Measurements from ENCODE around the gene IDUA.

IDUA gene

GRCh38 chr4:986428-986878 is 391 bp upstream of the IDUA start:
- TF ChIP-seq CTCF (IDR thresholded peaks at IDR 0.05; ENCODE audit: low read depth, low read length), result no peak
- peak overlapping the region; percentile 63 to 66 for H3K4me3 ChIP-seq (replicated peaks in 1 of 2; ENCODE audit: low read depth in 2 of 2, low read length in 2 of 2)
- DNase-seq (ENCODE audit: low read depth in 2 of 2), result peak; percentile 20 to 39

- no peak for TF ChIP-seq CTCF (IDR thresholded peaks at IDR 0.05; ENCODE audit: low read depth, low read length)
- H3K4me3 ChIP-seq (replicated peaks in 1 of 2; ENCODE audit: low read depth in 2 of 2, low read length in 2 of 2), result peak overlapping the region; percentile 63 to 66
- peak; percentile 42 to 61 for DNase-seq (ENCODE audit: low read depth in 2 of 2)
Measured at GRCh38 chr4:987624-988513, 1.0 kb downstream of the IDUA start.

- no peak for DNase-seq (ENCODE audit: low read depth in 2 of 2)
- TF ChIP-seq CTCF (IDR thresholded peaks at IDR 0.05; ENCODE audit: low read depth, low read length), result no peak
- no peak overlapping the region for H3K4me3 ChIP-seq (replicated peaks in 1 of 2; ENCODE audit: low read depth in 2 of 2, low read length in 2 of 2)
Measured at GRCh38 chr4:988726-989721, 2.2 kb downstream of the IDUA start.

GRCh38 chr4:989722-990471 is 3.1 kb downstream of the IDUA start:
- TF ChIP-seq CTCF (IDR thresholded peaks at IDR 0.05; ENCODE audit: low read depth, low read length), result no peak
- H3K4me3 ChIP-seq (replicated peaks in 1 of 2; ENCODE audit: low read depth in 2 of 2, low read length in 2 of 2), result no peak overlapping the region
- no peak for DNase-seq (ENCODE audit: low read depth in 2 of 2)

GRCh38 chr4:990746-991367 is 4.0 kb downstream of the IDUA start:
- TF ChIP-seq CTCF (IDR thresholded peaks at IDR 0.05; ENCODE audit: low read depth, low read length), result no peak
- no peak overlapping the region for H3K4me3 ChIP-seq (replicated peaks in 1 of 2; ENCODE audit: low read depth in 2 of 2, low read length in 2 of 2)
- DNase-seq (ENCODE audit: low read depth in 2 of 2), result no peak
